Measurements from ENCODE around the gene ITGAL. TPM values are rescaled to one million over a fixed set of nuclear protein-coding genes. Genes with fewer than 3 reads are reported as not detected.

The ITGAL gene
- total RNA-seq, 2 donors from 2014 or later: 1.3 to 9.2 TPM

- Histone ChIP-seq H3K27ac (no peak overlapping the region), H3K36me3 (replicated peaks in 1 of 2; ENCODE audit: insufficient read depth in 1 of 2, low read depth in 2 of 2) (no peaks in the 10 kb centered on the region), H3K4me1 (no peaks in the 10 kb centered on the region), H3K9me3 (no peaks in the 10 kb centered on the region), H3K4me3 (no peak overlapping the region), H3K27me3 (no peaks in the 10 kb centered on the region)
- WGBS, 2 donors: 62 to 63% methylated on average over 4 of the region's 4 CpGs
- ATAC-seq: no peak
- intact Hi-C loops (cut with DNase I): no loop called here
- no peak for DNase-seq
- TF ChIP-seq, protein P1, sequence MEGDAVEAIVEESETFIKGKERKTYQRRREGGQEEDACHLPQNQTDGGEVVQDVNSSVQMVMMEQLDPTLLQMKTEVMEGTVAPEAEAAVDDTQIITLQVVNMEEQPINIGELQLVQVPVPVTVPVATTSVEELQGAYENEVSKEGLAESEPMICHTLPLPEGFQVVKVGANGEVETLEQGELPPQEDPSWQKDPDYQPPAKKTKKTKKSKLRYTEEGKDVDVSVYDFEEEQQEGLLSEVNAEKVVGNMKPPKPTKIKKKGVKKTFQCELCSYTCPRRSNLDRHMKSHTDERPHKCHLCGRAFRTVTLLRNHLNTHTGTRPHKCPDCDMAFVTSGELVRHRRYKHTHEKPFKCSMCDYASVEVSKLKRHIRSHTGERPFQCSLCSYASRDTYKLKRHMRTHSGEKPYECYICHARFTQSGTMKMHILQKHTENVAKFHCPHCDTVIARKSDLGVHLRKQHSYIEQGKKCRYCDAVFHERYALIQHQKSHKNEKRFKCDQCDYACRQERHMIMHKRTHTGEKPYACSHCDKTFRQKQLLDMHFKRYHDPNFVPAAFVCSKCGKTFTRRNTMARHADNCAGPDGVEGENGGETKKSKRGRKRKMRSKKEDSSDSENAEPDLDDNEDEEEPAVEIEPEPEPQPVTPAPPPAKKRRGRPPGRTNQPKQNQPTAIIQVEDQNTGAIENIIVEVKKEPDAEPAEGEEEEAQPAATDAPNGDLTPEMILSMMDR (IDR thresholded peaks at IDR 0.05): no peak
- TF ChIP-seq POLR2A (IDR thresholded peaks at IDR 0.05): no peak
Observed at GRCh38 chr16:30509081-30509765, 36.7 kb downstream of the ITGAL start.

- intact Hi-C loops (cut with DNase I): loop anchor here (5.0 kb wide), 1 partner anchor 53 kb away; no protein-coding TSS in a partner anchor
- 58 to 75% methylated on average over 4 of the region's 4 CpGs for WGBS, 2 donors
- TF ChIP-seq, protein P1 (IDR thresholded peaks at IDR 0.05): no peak
- no peak for TF ChIP-seq POLR2A (IDR thresholded peaks at IDR 0.05)
- no peak for DNase-seq
- no peaks in the 10 kb centered on the region for H3K27me3 ChIP-seq
- H3K36me3 ChIP-seq (replicated peaks in 1 of 2; ENCODE audit: insufficient read depth in 1 of 2, low read depth in 2 of 2): no peaks in the 10 kb centered on the region
- no peaks in the 10 kb centered on the region for H3K4me1 ChIP-seq
- no peak overlapping the region for H3K27ac ChIP-seq
- no peak overlapping the region for H3K4me3 ChIP-seq
- no peak for ATAC-seq
- no peaks in the 10 kb centered on the region for H3K9me3 ChIP-seq
Observed at GRCh38 chr16:30510376-30510938, 37.9 kb downstream of the ITGAL start.

GRCh38 chr16:30511509-30511908 lies 39.0 kb downstream of the ITGAL start:
- intact Hi-C loops (cut with DNase I): loop anchor here (5.0 kb wide), 1 partner anchor 54 kb away; no protein-coding TSS in a partner anchor
- DNase-seq (no peak), ATAC-seq (no peak)
- H3K9me3 ChIP-seq: no peaks in the 10 kb centered on the region
- no peak overlapping the region for H3K27ac ChIP-seq
- H3K27me3 ChIP-seq: no peaks in the 10 kb centered on the region
- no peak for TF ChIP-seq POLR2A (IDR thresholded peaks at IDR 0.05)
- TF ChIP-seq, protein P1 (IDR thresholded peaks at IDR 0.05): no peak
- H3K4me3 ChIP-seq: no peak overlapping the region
- no peaks in the 10 kb centered on the region for H3K36me3 ChIP-seq (replicated peaks in 1 of 2; ENCODE audit: insufficient read depth in 1 of 2, low read depth in 2 of 2)
- WGBS, 2 donors: 84 to 85% methylated on average over 2 to 3 of the region's 3 CpGs
- H3K4me1 ChIP-seq: no peaks in the 10 kb centered on the region

DNA sequence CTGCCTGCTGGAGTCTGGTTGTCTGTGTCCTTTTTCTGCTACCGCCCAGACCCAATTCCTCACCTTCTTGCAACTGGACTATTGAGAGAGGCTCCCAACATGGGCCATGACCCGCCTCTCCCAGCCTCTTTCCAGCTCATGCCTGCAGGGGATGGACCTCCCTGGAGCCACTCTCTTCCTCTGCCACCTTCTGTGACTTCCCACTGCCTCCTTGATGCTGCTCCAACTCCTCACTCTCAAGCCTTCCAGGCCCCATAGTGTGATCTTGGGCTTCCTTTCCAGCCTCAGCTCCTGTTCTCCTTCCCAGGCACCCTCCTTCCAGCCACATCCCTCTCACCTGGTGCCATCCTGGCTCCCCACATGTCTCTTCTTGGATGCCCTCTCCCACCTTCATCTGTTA lies 42.7 kb downstream of the ITGAL start:
- intact Hi-C loops (cut with DNase I): no loop called here
- TF ChIP-seq, protein P1 (IDR thresholded peaks at IDR 0.05): no peak
- no peak for TF ChIP-seq POLR2A (IDR thresholded peaks at IDR 0.05)
- DNase-seq: no peak
- WGBS, 2 donors: 79 to 88% methylated on average over 2 of the region's 2 CpGs
- Histone ChIP-seq H3K36me3 (replicated peaks in 1 of 2; ENCODE audit: insufficient read depth in 1 of 2, low read depth in 2 of 2) (no peaks in the 10 kb centered on the region), H3K4me3 (no peak overlapping the region), H3K9me3 (no peaks in the 10 kb centered on the region), H3K27ac (no peak overlapping the region), H3K27me3 (no peaks in the 10 kb centered on the region), H3K4me1 (no peaks in the 10 kb centered on the region)
- ATAC-seq: no peak

DNA sequence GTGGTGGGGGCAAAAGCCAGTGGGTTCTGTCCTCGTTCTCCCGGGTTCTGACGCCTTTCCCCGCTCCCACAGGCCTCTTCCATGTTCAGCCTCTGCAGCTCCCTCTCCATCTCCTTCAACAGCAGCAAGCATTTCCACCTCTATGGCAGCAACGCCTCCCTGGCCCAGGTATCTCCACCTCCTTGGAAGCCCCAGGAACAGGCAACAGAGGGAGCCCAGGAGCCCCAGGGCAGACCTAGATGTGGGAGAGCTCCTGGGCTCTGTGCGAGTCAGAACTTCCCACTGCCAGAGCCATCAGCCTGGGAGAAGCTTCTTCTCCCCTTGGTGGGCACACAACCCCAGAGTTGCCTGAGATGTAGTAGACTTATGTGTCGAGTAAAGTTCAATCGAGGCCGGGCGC lies 46.0 kb downstream of the ITGAL start:
- H3K36me3 ChIP-seq (replicated peaks in 1 of 2; ENCODE audit: insufficient read depth in 1 of 2, low read depth in 2 of 2): no peaks in the 10 kb centered on the region
- no peaks in the 10 kb centered on the region for H3K27me3 ChIP-seq
- no peak overlapping the region for H3K4me3 ChIP-seq
- H3K27ac ChIP-seq: no peak overlapping the region
- ATAC-seq (no peak), DNase-seq (no peak)
- TF ChIP-seq, protein P1 (IDR thresholded peaks at IDR 0.05): no peak
- TF ChIP-seq POLR2A (IDR thresholded peaks at IDR 0.05): no peak
- intact Hi-C loops (cut with DNase I): no loop called here
- H3K9me3 ChIP-seq: no peaks in the 10 kb centered on the region
- WGBS, 2 donors: 82 to 85% methylated on average over 9 to 10 of the region's 10 CpGs
- H3K4me1 ChIP-seq: no peaks in the 10 kb centered on the region
